Stimulated activated CD8-positive, alpha-beta memory T cell treated with anti-CD3 and anti-CD28 coated beads, Interleukin-4, amount 100 ng/mL, for 4 hours (primary cell): Measurements from ENCODE around the gene WNK2.
A peak's percentile ranks its signal among the peaks of the same experiment; 100 is the strongest.

Source experiments
- DNase-seq, 2 donors: peaks; one replicate each; pipeline ENCODE4 v3.0.0-alpha.2; 2020; ENCODE audit warnings: low read depth in 2 of 2, low spot score in 1 of 2

The WNK2 gene

GRCh38 chr9:93292288-93292615 lies 108.3 kb downstream of the WNK2 start:
- DNase-seq, result no peak

GRCh38 chr9:93292664-93293328 lies 108.9 kb downstream of the WNK2 start:
- no peak for DNase-seq

DNA sequence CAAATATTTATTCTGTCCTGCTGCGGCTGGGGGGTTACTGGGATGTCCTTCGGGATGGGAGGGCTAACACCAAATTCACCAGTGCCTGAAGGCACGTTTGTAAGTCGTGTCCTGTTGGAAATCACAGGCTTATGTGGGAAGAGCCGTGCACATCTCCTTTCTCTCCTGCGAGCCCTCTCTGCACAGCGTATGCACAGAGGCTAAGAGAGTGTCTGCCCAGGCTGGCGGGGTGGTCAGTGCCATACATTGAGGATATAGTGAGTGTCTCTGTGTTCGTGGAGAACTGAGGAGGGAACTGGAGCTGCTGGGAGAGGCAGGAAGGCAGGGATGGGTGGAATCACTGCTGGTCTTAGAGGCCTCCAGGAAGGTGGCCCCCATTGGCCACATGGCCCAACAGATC lies 110.1 kb downstream of the WNK2 start:
- no peak for DNase-seq

- DNase-seq, result no peak
Observed at GRCh38 chr9:93295031-93295430, 111.1 kb downstream of the WNK2 start.

DNA sequence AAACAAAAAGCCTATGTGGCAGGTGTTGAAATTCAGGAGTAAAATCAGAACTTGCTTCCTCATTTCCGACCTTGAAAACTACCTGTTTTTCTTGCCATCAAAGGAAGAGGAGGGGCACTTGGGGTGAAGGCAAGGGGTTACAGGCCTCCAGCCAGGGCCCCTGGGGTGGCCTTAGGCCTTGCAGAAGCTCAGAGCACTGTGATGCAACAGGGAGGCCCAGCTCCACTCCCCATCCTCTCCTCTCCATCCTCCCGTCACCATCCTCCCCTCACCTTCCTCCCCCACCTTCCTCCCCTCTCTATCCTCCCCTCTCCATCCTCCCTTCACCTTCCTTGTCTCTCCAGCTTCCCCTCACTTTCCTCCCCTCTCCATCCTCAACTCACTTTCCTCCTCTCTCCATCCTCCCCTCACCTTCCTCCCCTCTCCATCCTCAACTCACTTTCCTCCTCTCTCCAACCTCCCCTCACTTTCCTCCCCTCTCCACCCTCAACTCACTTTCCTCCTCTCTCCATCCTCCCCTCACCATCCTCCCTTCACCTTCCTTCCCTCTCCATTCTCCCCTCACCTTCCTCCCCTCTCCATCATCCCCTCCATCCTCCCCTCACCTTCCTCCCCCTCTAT lies 111.6 kb downstream of the WNK2 start:
- no peak for DNase-seq

DNA sequence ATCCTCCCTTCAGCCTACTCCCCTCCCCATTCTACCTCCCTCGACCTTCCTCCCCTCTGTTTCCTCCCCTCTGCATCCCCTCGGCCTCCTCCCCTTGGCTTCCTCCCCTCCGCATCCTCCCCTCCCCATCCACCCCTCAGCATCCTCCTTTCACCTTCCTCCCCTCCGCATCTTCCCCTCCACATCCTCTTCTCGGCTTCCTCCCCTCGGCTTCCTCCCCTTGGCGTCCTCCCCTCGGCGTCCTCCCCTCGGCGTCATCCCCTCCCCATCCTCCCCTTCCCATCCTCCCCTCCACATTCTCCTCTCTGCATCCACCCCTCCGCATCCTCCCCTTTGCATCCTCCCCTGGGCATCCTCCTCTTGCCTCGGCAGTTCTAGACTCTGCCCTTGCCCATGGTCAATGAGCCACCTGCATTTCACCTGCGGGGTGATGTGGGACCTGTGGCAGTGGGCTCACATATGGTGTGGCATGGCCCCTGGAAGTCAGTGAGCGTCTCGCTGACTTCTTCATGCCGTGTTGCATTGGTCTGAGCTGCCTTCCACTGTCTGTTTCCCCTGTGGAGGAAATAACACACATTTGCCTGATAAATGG lies 113.0 kb downstream of the WNK2 start:
- no peak for DNase-seq

GRCh38 chr9:93297659-93298497 lies 113.9 kb downstream of the WNK2 start:
- no peak for DNase-seq

GRCh38 chr9:93298498-93299417 lies 114.8 kb downstream of the WNK2 start:
- DNase-seq, result no peak

DNA sequence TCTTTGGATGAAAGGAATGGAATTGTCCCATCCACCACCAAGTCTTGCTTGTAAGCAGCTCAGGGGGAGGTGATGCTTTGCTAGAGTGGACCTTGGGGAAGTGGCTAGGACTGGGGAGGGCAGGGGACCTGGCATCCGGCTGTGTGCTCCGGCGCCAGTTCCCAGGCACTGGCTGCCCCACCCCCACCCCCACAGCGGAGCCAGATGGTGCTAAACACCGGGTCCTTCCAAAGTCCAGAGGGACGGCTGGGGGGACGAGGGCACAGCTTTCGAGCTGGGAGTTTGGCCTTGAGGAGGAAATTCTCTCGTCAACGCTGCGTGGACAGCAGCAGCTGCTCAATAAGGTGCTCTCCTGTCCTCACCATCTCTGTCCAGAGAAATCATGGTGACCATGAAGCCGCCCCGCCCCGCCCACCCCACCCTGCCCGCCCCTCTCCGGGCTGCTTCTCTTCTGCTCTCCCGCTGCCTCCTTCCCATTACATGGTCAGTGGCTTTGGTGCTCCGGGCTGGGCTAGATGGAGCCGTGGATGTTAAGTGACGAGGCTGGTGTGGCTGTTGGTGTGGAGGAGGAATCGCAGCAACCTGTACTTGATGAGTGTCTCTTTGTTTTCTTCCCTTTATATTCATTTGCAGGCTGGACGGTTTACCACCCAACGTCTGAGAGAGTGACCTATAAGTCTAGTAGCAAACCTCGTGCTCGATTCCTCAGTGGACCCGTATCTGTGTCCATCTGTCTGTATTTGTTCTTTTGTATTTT lies 115.7 kb downstream of the WNK2 start:
- DNase-seq, result no peak

- no peak for DNase-seq
Observed at GRCh38 chr9:93300175-93300572, 116.2 kb downstream of the WNK2 start.

- DNase-seq, result no peak
Observed at GRCh38 chr9:93300585-93301081, 116.7 kb downstream of the WNK2 start.

DNA sequence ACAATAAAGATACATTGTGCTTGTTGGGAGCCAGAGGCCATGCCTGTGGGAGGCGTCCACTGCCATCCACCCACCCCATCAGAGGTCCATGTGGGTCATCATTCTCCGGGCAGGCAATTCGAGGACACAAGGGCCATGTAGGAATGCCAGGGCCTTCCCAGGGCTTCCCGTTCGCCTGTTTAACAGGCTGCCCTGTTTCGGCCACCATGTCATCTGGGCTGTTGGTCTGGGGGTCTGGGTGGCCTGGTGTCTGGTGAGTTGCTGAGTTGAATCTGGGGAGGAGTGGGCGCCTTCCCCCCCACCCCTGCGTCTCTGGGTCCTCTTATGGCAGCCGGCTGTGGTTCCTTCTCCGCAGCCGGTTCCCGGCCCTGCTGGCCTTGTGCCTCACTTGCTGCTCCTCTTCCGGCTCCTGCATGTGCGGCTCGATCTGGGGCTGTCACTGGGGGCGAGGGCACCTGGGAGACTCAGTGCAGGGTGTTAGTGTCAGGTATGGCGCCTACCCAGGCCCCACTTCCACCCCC lies 117.4 kb downstream of the WNK2 start:
- DNase-seq, result no peak

DNA sequence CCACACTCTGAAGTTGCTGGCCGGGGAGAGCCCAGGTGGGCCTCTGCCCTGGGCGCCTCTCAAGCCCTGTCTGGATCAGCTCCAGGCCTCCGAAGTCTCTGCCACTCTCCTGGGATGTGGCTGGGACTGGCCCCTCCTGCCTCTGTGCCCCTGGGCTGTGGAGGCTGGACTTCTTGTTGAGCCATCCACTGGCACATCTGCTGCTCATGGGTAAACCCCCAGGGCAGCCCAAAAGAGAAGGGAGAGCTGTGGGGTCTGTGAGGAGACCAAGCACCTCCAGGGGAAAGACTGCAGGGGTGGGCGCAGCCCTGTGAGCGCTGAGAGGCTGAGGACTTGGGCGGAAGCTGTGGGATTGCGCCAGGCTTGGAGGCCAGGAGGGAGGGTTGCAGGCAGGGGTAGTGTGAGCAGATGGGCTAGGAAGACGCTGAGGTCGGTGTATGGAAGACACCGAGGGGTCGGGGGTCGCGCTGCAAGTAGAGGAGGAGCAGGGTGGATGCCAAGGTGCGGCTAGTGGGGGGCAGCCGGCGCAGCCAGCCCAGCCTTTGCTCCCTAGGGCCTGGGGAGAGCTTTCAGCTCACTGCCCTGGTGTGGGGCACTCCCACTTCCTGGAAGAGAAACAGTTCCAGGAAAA lies 118.1 kb downstream of the WNK2 start:
- no peak for DNase-seq

DNA sequence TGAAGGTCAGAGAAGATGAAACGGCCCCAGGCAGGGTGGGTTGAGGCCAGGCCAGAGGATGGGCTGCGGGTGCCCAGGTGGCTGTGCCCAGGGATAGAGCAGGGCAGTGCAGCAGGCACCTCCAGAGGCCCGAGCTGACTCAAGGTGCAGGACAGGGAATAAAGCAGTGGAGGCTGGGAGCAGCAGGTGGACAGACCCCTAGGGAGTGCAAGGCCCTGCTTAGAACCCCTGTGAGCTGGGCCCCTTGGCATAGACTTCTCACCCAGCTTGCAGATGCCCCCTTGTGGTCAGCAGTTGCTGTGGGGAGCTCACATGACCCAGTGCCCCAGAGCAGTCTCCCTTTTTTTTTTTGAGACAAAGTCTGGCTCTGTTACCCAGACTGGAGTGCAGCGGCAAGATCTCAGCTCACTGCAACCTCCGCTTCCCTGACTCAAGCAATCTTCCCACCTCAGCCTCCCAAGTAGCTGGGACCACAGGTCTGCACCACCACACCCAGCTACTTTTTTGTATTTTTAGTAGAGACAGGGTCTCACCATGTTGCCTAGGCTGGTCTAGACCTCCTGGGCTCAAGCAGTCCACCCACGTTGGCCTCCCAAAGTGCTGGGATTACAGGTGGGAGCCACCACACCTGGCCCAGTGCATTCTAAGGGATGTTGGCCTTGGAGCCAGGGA lies 118.8 kb downstream of the WNK2 start:
- peak; percentile 18 to 31 for DNase-seq

- no peak for DNase-seq
Observed at GRCh38 chr9:93303258-93303771, 119.4 kb downstream of the WNK2 start.

GRCh38 chr9:93303806-93304573 lies 120.1 kb downstream of the WNK2 start:
- DNase-seq, result no peak

DNA sequence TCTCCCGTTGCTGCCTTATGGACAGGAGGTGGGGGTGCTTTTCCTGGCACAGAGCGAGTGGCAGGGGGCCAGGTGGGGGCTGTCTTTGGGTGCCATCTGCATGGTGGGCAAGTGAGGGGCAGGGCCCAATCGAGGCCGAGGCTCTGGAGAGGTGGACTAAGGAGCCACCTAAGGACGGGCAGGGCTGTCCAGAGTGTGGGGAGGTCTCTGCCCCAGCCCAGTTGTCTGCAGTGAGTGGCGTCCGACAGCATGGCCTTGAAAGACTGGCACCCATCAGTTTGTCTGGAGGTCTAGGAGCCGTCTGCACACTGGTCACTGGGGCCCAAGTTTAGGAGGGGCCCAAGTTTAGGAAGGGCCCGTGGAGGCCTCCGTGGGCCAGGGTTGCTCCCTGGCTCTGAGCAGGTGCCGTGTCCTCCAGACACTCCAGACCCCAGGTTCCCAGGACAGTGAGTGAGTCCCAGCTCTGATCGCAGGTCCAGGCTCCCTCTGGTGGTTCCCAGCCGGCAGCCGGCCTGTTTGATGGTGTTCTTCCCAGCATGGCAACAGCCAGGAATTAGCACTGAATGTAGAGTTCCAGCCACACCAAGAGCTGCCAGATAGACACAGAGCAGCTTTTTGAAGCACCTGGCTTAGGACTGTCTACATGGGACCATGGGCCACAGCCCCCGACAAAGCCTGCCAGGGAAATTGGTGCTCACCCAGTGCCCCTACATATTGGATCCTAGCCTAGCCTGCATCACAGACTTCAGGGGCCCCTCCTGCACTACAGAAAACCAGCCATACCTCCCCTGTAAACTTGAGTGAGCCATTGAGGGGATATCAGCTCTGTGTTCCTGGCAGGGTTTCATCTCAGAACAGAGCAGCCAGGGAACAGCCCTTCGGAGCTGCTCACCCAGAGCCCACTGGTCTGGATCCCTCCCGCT lies 120.9 kb downstream of the WNK2 start:
- DNase-seq, result no peak
